ENCODE data around the gene LGALS1. TPM values are rescaled to one million over a fixed set of nuclear protein-coding genes. Genes with fewer than 3 reads are reported as not detected.

Gene LGALS1
- total and polyA plus RNA-seq, 9 of the 15 experiments (the other 6 are each of a cell fraction or from before 2014, with no cell fraction given), result 160 to 800 (median 330) TPM

- TF ChIP-seq CBX8 (IDR thresholded peaks at IDR 0.05; ENCODE audit: borderline replicate concordance, extremely low read depth, low read depth, low read length, poor library complexity, severe bottlenecking), result no peak
- 0 out of 2 replicates have a peak, but pooled peaks have one; percentile 0 for TF ChIP-seq ETS1 (conservative IDR thresholded peaks at IDR 0.05; ENCODE audit: control insufficient read depth, low read depth, low read length)
- TF ChIP-seq ZBTB34 (CRISPR knock-in tag; IDR thresholded peaks at IDR 0.05), result no peak
- TF ChIP-seq ZNF79 (CRISPR knock-in tag; IDR thresholded peaks at IDR 0.05; ENCODE audit: low read depth), result no peak
- TF ChIP-seq NR2C1 (IDR thresholded peaks at IDR 0.05), result no peak
- TF ChIP-seq NR2C1 (tag; IDR thresholded peaks at IDR 0.05), result no peak
- no peak for TF ChIP-seq ZNF239 (CRISPR knock-in tag; IDR thresholded peaks at IDR 0.05)
- no peak for TF ChIP-seq TCFL5 (CRISPR knock-in tag; conservative IDR thresholded peaks at IDR 0.05)
- peak; percentile 40; the same call in 1 of the 2 replicates for TF ChIP-seq TFAP4 (CRISPR knock-in tag; IDR thresholded peaks at IDR 0.05; ENCODE audit: borderline replicate concordance)
Observed at GRCh38 chr22:37677493-37677974, 2.1 kb downstream of the LGALS1 start (continued).

Measured in K562 (cell line).